Adrenal gland (tissue), 12 donors: Measurements from ENCODE around the gene SCP2D1. TPM values are rescaled to one million over a fixed set of nuclear protein-coding genes. Genes with fewer than 3 reads are reported as not detected.

Experiments
- DNase-seq, 7 donors: peaks; one replicate each; pipeline ENCODE4 v3.0.0-alpha.2; 2019 to 2020
- H3K27ac ChIP-seq, 5 donors: fragments of 200-600 bp; sonication (generic) in 4 of 5; 1 replicate in 3 of 5; 2 replicates in 2 of 5; pipeline versions ENCODE4 v1.5.1 to v1.8.0; 2016 to 2020; ENCODE audit warnings: mild to moderate bottlenecking in 1 of 5
- H3K27me3 ChIP-seq: fragments of 200-600 bp; 2 replicates; pipeline ENCODE4 v1.8.0; 2021
- H3K36me3 ChIP-seq, 2 donors: fragments of 200-600 bp; replicated peaks in 1 of 2; 1 replicate in 1 of 2; 2 replicates in 1 of 2; pipeline versions ENCODE4 v1.5.1 to v1.8.0; 2018 to 2022
- H3K4me1 ChIP-seq, 2 donors: fragments of 200-600 bp; replicated peaks in 1 of 2; 1 replicate in 1 of 2; 2 replicates in 1 of 2; pipeline versions ENCODE4 v1.5.1 to v1.8.0; 2018 to 2021
- H3K4me3 ChIP-seq, 4 donors: fragments of 200-600 bp; sonication (generic) in 3 of 4; one replicate each; pipeline ENCODE4 v1.5.1; 2016 to 2018
- H3K9me3 ChIP-seq, 3 donors: fragments of 200-600 bp; sonication (generic) in 1 of 3; replicated peaks in 1 of 3; 1 replicate in 2 of 3; 2 replicates in 1 of 3; pipeline versions ENCODE4 v1.5.1 to v1.8.0; 2016 to 2021
- CTCF ChIP-seq, 6 experiments: fragments of 450-650 bp in 4 of 6; fragments of 200-600 bp in 2 of 6; sonication (generic) in 1 of 6; IDR thresholded peaks; 1 replicate in 5 of 6; 2 replicates in 1 of 6; pipeline versions ENCODE4 v1.5.1 to v1.8.0; 2016 to 2021; ENCODE audit warnings: antibody characterized with exemption in 6 of 6, mild to moderate bottlenecking in 2 of 6, moderate library complexity in 1 of 6
- POLR2A ChIP-seq, 2 donors: fragments of 450-650 bp; IDR thresholded peaks; one replicate each; pipeline ENCODE4 v1.6.1; 2017; ENCODE audit warnings: antibody characterized with exemption in 2 of 2, mild to moderate bottlenecking in 2 of 2, moderate library complexity in 1 of 2
- WGBS, 4 donors: extraction: QIAGEN DNeasy Blood & Tissue Kit in 2 of 4; methylation state at CpG; one replicate each; pipeline versions ENCODE4 v1.1.5 to v1.1.7; 2013 to 2017; 5-methylcytosine and 5-hydroxymethylcytosine counted together
- intact Hi-C, 2 donors: fragments of 100-400 bp; cut with DNase I; formaldehyde crosslinking; loops; one replicate each; pipeline versions ENCODE4 v1.14.1 to v1.15.0; 2022 to 2023
- polyA plus RNA-seq, 3 donors: library from polyadenylated mRNA; stranded (reverse); fragments of 200-250 nt in 2 of 3; fragments of 350-450 nt in 1 of 3; fragmentation: Illumina TruSeq in 1 of 3; extraction: RNeasy Lipid Tissue Mini Kit (QIAGEN cat#74804) in 1 of 3; gene quantifications; one replicate each; pipeline ENCODE4 v1.2.3, GENCODE V29; 2013 to 2014
- total RNA-seq, 9 donors: library from RNA; depleted of rRNA in 4 of 9; stranded (reverse); fragments of >200 nt in 4 of 9; fragments of 120-200 nt in 1 of 9; fragmentation: NEBNext Ultra II Directional in 1 of 9; extraction: Animal tissue kit (Norgen Biotek cat#: 25700) in 1 of 9; gene quantifications; one replicate each; pipeline versions ENCODE4 v1.1.0 to v1.2.4, GENCODE V29; 2013 to 2023
- donor health status: healthy with polysubstance abuse.
- donor health status: Bipolar disorder and iron deficiency.
- donor health status: DM: yes; HTN: yes; CAD: no.
- donor health status: DM: no; HTN: no; CAD: no.
- donor health status: DM: no; HTN: no; CAD: no.
- donor health status: DM: yes; HTN: yes; CAD: no.

SCP2D1 gene
- total and polyA plus RNA-seq, 12 donors, result not detected

GRCh38 chr20:18775633-18776032 is 38.0 kb upstream of the SCP2D1 start:
- Histone ChIP-seq H3K4me3 (no peak overlapping the region), H3K4me1 (no peaks in the 10 kb centered on the region), H3K27me3 (no peaks in the 10 kb centered on the region), H3K27ac (no peak overlapping the region), H3K36me3 (no peaks in the 10 kb centered on the region), H3K9me3 (no peaks in the 10 kb centered on the region)
- no peak for DNase-seq
- 85 to 93% (median 87%) methylated on average over 3 to 5 of the region's 5 CpGs for WGBS, 4 donors
- intact Hi-C loops, result no loop called here
- no peak for TF ChIP-seq POLR2A (IDR thresholded peaks at IDR 0.05)
- no peak for TF ChIP-seq CTCF (IDR thresholded peaks at IDR 0.05)

GRCh38 chr20:18778690-18779392 is 34.7 kb upstream of the SCP2D1 start:
- no peaks in the 10 kb centered on the region for H3K4me1 ChIP-seq
- no peaks in the 10 kb centered on the region for H3K27me3 ChIP-seq
- intact Hi-C loops, result no loop called here
- H3K27ac ChIP-seq, result no peak overlapping the region
- DNase-seq, result no peak
- H3K9me3 ChIP-seq, result no peaks in the 10 kb centered on the region
- TF ChIP-seq POLR2A (IDR thresholded peaks at IDR 0.05) (no peak), CTCF (IDR thresholded peaks at IDR 0.05) (no peak)
- H3K36me3 ChIP-seq, result no peaks in the 10 kb centered on the region
- no peak overlapping the region for H3K4me3 ChIP-seq
- WGBS, 4 donors, result 70 to 78% (median 72%) methylated on average over 10 of the region's 10 CpGs

GRCh38 chr20:18780385-18781130 is 33.0 kb upstream of the SCP2D1 start:
- intact Hi-C loops, result loop anchor here in 1 of 2 donors (10.0 kb wide), 1 partner anchor 146 kb away; no protein-coding TSS in a partner anchor
- TF ChIP-seq CTCF (IDR thresholded peaks at IDR 0.05) (no peak), POLR2A (IDR thresholded peaks at IDR 0.05) (no peak)
- no peak for DNase-seq
- Histone ChIP-seq H3K36me3 (no peaks in the 10 kb centered on the region), H3K4me1 (no peaks in the 10 kb centered on the region), H3K4me3 (no peak overlapping the region), H3K9me3 (no peaks in the 10 kb centered on the region), H3K27me3 (no peaks in the 10 kb centered on the region), H3K27ac (no peak overlapping the region)
- 88 to 96% (median 92%) methylated on average over 8 to 9 of the region's 9 CpGs for WGBS, 4 donors

GRCh38 chr20:18781509-18781908 is 32.1 kb upstream of the SCP2D1 start:
- Histone ChIP-seq H3K36me3 (no peaks in the 10 kb centered on the region), H3K27ac (no peak overlapping the region), H3K4me3 (no peak overlapping the region), H3K27me3 (no peaks in the 10 kb centered on the region), H3K4me1 (no peaks in the 10 kb centered on the region), H3K9me3 (no peaks in the 10 kb centered on the region)
- intact Hi-C loops, result loop anchor here in 1 of 2 donors (10.0 kb wide), 1 partner anchor 147 kb away; no protein-coding TSS in a partner anchor
- WGBS, 4 donors, result 82 to 87% (median 85%) methylated on average over 3 of the region's 3 CpGs
- DNase-seq, result no peak
- TF ChIP-seq CTCF (IDR thresholded peaks at IDR 0.05) (no peak), POLR2A (IDR thresholded peaks at IDR 0.05) (no peak)
